ENCODE measurements around the gene APOBEC4. TPM values are rescaled to one million over a fixed set of nuclear protein-coding genes. Genes with fewer than 3 reads are reported as not detected.

The APOBEC4 gene
- total and polyA plus RNA-seq, 2 of the 8 experiments (the other 6 are each of a cell fraction or from before 2014, with no cell fraction given), result not detected

- TF ChIP-seq MAX (IDR thresholded peaks at IDR 0.05), result no peak
- TF ChIP-seq TAF7 (optimal IDR thresholded peaks at IDR 0.05; ENCODE audit: borderline replicate concordance, low read depth, low read length), result no peak
- TF ChIP-seq EP300 (IDR thresholded peaks at IDR 0.05; ENCODE audit: borderline replicate concordance in 1 of 2, low read depth in 2 of 2, low read length in 2 of 2), result no peak
- TF ChIP-seq CBX5 (IDR thresholded peaks at IDR 0.05; ENCODE audit: low read depth, low read length), result no peak
- no peak for TF ChIP-seq BCL11A (IDR thresholded peaks at IDR 0.05; ENCODE audit: low read depth in 2 of 2, low read length in 2 of 2)
- no peak for TF ChIP-seq POU5F1 (IDR thresholded peaks at IDR 0.05; ENCODE audit: low read depth, low read length)
- TF ChIP-seq NRF1 (IDR thresholded peaks at IDR 0.05; ENCODE audit: low read depth, low read length), result no peak
- no peak for TF ChIP-seq FOSL1 (IDR thresholded peaks at IDR 0.05; ENCODE audit: insufficient read depth, low read depth, low read length)
Observed at GRCh38 chr1:183688341-183689060, 35.4 kb upstream of the APOBEC4 start (continued).
